Fibroblast of the aortic adventitia (primary cell): ENCODE data around the gene TTC38. TPM values are rescaled to one million over a fixed set of nuclear protein-coding genes. Genes with fewer than 3 reads are reported as not detected.
A peak's percentile ranks its signal among the peaks of the same experiment; 100 is the strongest.

Experiments
- DNase-seq: peaks from one replicate; pipeline ENCODE4 v3.0.0-alpha.2; 2010; ENCODE audit warnings: low read depth
- H3K4me3 ChIP-seq: 2 replicates; pipeline ENCODE4 v1.5.1; 2011; ENCODE audit warnings: low read depth, mild to moderate bottlenecking, control low read depth, low read length, moderate library complexity
- total RNA-seq: library from RNA; depleted of rRNA; stranded (reverse); fragments of >200 nt; gene quantifications from 2 replicates; pipeline ENCODE4 v1.2.3, GENCODE V29; 2012; ENCODE audit warnings: low replicate concordance
- TF ChIP-seq, protein P1 (sequence below): IDR thresholded peaks from 2 replicates; pipeline ENCODE4 v1.5.1; 2011; ENCODE audit warnings: mild to moderate bottlenecking, low read length, control low read depth, inconsistent platforms; ENCODE audit not compliant: insufficient read depth

Gene TTC38
- total RNA-seq, 1 donor, result 26.8 TPM

DNA sequence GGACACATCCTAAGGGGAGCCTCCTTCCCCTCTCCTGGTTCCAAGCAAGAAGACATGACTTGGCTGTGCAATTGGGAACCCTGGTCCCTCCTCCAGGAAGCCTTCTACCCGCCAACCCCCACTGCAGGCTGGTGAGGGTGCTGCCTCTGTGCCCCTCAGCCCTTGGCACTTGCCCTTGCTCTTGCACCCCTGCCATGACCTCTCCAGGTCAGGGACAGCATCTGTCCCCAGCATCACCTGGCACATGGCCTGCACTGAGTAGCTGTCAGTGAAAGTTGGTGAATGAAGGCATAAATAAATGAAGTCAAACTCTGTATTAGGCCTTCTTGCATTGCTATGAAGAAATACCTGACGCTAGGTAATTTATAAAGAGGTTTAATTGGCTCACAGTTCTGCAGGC, 27.0 kb downstream of the TTC38 start:
- TF ChIP-seq, protein P1, sequence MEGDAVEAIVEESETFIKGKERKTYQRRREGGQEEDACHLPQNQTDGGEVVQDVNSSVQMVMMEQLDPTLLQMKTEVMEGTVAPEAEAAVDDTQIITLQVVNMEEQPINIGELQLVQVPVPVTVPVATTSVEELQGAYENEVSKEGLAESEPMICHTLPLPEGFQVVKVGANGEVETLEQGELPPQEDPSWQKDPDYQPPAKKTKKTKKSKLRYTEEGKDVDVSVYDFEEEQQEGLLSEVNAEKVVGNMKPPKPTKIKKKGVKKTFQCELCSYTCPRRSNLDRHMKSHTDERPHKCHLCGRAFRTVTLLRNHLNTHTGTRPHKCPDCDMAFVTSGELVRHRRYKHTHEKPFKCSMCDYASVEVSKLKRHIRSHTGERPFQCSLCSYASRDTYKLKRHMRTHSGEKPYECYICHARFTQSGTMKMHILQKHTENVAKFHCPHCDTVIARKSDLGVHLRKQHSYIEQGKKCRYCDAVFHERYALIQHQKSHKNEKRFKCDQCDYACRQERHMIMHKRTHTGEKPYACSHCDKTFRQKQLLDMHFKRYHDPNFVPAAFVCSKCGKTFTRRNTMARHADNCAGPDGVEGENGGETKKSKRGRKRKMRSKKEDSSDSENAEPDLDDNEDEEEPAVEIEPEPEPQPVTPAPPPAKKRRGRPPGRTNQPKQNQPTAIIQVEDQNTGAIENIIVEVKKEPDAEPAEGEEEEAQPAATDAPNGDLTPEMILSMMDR, result no peak
- no peak for DNase-seq
- H3K4me3 ChIP-seq, result no peak overlapping the region

DNA sequence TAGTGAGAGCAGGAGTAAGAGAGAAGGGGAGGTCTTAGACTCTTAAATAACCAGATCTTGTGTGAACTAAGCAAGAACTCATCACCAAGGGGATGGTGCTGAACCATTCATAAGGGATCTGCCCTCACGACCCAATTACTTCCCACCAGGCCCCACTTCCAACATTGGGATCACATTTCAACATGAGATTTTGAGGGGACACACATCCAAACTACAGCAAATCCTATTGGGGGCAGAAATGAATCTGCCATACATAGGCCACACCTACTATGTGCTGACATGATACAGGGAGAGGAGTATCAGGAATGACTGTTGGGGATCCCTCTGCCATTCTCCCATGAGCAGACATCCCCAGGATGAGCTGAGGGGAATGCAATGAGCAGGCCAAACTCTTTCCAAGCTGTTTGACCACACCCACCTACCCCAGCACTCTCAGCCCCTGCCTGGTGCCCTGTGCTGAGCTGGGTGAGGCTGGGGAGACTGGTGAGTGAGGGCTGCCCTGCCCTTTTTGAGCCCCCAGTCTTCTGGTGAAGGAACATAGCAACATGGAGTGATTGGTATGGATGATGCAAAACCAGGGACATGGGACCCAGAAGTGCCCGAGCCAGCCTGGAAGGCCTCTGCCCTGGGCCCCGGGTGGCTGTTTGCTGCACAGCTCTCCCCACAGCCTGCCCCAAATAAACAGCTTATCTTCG, 27.6 kb downstream of the TTC38 start:
- DNase-seq, result no peak
- TF ChIP-seq, protein P1, result no peak
- peak overlapping the region; percentile 76 for H3K4me3 ChIP-seq

DNA sequence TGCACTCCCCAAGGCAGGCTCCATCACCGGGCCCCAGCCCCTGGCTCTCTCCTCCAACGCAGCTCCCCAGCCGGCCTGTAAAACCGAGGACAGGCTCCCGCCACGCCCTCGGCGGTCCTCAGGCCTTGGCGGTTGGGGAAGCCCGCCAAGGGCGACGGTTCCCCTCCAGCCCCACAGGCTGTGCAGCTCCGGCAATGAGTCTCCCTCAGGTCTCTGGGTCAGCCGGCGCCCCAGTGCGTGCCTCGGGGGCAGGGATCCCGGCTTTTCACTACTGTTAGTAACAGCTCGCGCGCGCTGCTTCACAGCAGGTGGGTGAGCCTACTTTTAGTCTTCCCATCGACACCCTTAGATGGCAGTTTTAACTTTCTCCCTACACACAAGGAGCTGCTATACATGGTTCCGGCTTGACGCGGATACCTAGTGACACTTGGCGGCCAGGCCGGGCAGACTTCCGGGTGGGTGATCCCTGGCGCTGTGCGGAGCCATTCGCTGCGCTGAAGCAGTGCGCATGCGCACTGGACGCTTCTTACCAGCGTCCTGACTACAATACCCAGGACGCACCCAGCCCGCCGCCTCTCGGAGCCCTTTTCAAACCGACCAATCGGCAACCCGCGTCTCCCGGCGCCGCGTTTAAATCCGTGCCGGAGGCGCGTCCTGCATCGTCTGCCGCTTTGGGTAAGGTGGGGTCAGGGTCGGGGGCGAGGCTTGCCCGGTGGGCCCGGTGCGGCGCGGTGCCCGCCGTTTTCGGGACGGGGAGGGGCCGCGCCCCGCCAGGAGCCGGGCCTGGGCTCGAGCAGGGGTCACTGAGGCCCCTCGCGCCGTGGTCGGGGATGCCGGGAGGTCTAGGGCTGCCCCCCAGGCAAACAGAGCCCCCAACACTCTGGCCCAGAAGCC, 28.7 kb downstream of the TTC38 start, which contains the start of gene GTSE1:
TSS of gene GTSE1 (plus strand) at position 614 of the 894 bp plus-strand sequence. CDS start 531 bp downstream, outside the sequence.
- peak; percentile 97 for DNase-seq
- TF ChIP-seq, protein P1, result no peak
- peak within 1 kb of the TSS; percentile 76 for H3K4me3 ChIP-seq

DNA sequence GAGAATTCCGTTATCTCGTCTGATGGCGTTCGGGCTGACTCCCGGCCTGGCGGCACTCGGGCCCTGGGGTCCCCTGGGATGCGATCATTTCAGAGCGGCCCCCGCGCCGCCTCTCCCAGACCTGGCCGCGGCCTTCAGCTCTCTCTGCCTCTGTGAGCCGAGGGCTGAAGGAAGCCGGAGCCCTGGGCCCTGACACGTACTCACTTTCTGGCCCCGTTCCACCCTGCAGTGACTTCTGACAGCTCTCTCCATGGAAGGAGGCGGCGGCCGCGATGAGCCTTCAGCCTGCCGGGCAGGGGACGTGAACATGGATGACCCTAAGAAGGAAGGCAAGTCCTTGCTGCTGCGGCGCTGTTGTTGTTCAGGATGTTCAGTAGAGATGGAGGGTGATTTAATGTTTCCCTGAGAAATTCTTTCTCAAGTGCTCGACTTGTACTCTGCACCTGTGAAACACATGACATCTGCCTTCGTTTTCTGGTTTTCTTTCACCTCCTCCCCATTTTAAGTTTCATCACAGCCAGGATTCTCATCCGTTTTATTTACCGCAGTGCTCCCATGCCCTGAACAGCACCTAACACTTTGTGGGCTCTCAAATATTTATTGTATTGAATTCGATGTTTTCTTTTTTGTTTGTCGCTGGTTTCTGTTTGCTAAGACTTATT, 29.5 kb downstream of the TTC38 start:
- peak; percentile 20 for DNase-seq
- H3K4me3 ChIP-seq, result peak overlapping the region; percentile 76
- TF ChIP-seq, protein P1, result no peak

DNA sequence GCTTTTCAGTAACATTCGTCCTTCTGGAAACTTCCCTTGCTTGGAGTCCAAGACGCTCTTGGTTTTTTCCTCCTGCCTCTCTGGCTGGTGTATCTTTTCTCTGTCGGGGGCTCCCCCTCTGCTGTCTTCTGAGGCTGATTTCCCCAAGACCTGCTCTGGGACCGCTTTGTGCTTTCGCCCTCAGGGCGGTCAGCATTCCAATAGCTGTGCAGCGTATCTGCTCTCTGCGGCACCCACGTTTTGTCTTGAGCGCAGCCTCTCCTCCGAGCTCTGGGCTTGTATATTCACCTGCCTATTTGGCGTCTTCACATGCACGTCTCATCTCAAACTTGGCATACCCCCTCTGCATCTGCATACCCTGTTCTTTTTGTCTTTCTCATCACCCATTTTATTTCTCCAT, 31.3 kb downstream of the TTC38 start:
- TF ChIP-seq, protein P1, result no peak
- no peak overlapping the region for H3K4me3 ChIP-seq
- DNase-seq, result no peak

DNA sequence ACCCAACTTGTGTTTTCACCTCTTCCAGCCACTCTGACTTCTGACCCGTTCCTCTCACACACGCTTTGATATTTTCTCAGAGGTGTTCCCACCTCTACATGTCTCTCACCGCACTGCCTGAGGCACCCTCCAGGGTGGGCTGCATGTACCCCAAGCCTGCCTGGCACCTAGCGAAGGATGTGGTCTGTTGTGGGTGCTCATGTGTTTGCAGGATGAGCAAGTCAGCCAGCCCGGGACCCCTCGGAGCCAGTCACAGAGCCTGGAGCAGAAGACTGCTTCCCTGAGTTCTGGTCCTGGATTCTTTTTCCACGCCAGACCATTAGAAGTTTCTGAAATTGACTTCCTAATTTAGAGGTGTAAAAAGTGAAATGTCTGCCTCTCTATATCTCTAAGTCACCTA, 32.7 kb downstream of the TTC38 start:
- TF ChIP-seq, protein P1, result no peak
- no peak for DNase-seq

More for the DNA sequence above, 32.7 kb downstream of the TTC38 start:
- H3K4me3 ChIP-seq, result no peak overlapping the region
